C4-2B (cell line): Measurements from ENCODE around the gene RAB17.

ENCODE experiments used
- H3K27ac ChIP-seq: fragments of 450-650 bp; 2 replicates; pipeline ENCODE4 v1.5.1; 2017
- ZFX ChIP-seq: fragments of 450-650 bp; IDR thresholded peaks from 2 replicates; pipeline ENCODE4 v1.6.1; 2017
- TF ChIP-seq, protein P1 (sequence below): fragments of 450-650 bp; conservative IDR thresholded peaks from 2 replicates; pipeline ENCODE4 v1.5.1; 2017; ENCODE audit warnings: mild to moderate bottlenecking

Gene RAB17

DNA sequence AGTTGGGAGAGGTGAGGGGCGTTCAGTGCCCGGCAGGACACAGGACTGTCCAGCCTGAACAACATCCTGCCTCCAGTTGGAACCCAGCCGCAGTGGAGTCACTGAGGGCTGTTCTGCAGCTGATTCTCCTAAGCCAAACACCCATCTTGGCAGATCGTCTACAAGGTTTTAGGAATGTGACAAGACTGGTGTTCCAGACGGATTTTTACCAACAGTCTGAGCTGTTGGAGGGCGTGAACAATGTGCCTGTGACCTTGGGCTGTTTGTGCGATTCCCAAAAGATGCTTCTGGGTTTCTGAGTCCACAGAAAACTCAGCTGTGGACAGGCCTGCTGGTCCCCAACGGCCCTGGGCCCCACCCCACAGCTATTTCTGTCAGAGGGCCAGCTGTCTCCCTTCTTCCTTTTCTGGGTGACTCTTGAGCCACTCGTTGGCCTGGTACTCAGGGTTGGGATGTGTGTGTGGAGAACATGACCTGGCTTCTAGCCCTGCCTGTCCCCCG lies 42.6 kb upstream of the RAB17 start:
- no peak overlapping the region for H3K27ac ChIP-seq
- TF ChIP-seq, protein P1, sequence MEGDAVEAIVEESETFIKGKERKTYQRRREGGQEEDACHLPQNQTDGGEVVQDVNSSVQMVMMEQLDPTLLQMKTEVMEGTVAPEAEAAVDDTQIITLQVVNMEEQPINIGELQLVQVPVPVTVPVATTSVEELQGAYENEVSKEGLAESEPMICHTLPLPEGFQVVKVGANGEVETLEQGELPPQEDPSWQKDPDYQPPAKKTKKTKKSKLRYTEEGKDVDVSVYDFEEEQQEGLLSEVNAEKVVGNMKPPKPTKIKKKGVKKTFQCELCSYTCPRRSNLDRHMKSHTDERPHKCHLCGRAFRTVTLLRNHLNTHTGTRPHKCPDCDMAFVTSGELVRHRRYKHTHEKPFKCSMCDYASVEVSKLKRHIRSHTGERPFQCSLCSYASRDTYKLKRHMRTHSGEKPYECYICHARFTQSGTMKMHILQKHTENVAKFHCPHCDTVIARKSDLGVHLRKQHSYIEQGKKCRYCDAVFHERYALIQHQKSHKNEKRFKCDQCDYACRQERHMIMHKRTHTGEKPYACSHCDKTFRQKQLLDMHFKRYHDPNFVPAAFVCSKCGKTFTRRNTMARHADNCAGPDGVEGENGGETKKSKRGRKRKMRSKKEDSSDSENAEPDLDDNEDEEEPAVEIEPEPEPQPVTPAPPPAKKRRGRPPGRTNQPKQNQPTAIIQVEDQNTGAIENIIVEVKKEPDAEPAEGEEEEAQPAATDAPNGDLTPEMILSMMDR: no peak
- no peak for TF ChIP-seq ZFX

DNA sequence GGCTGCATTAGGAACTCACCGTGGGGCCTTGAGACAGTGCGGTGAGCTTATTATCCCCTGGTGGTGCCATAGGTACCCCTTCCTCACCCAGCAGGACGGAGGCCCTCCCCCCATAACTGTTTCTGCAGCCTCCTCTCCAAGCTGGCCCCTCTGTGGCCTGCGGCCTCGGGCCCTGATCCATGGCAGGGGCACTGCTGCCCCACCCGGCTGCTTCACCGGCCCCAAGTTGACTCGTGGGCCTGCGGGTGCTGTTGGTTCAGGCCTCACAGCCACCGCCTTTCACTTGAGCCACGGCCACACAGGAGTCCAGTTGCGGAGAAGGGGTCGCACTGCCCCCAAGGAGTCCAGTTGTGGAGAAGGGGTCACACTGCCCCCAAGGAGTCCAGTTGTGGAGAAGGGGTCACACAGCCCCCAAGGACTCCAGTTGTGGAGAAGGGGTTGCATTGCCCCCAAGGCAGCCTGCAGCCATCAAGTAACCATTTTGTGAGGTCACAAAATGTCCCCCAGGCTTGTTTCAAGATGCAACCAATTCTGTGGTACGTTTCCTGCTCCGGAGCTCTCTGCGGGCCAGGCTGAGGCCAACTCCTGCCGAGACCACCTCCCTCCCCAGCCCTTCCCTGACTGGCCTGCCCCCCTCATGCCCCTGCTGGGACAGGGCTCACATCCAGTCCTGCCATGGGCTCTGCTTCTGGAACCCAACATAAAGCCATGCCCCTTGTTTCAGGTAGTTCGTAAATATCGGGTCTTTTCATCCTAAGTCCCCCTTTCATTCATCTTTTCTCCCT lies 41.5 kb upstream of the RAB17 start:
- no peak overlapping the region for H3K27ac ChIP-seq
- TF ChIP-seq ZFX: no peak
- TF ChIP-seq, protein P1: no peak

DNA sequence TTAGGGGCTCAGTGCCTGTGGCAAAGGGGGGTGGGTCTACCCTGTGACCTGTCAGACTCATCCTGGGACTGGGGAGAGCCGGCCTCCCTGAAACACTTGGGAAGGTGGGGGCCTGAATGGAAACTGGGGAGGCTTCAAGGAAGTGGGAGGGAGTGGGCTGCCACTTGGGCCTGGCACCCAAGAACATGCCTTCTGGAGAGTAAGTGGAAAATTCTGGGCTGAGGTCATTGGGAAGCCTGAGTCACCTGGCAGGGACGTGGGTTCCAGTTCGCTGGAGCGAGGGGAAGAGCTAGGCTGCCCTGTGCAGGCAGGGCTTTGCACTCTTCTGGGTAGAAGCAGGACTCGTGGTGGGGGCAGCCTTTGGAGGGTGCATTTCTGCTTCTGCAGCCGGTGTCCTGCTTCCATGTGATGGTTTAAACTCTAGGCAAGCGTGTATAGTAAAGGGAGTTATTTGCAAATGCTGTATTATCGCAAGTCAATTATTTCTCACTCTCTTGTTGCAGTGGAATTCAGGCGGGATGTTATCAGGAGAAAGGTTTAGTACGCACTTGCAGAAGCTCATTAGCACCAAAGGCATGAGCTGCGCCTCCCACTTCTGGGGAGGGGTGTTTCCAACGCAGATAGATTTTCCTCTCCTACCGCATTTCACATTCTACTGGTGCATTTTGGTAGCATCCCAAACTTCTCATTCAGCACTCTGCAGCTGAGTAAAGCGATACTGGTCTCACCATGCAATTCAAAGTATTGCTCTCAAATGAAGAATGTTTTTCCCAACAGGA lies 40.7 kb upstream of the RAB17 start:
- TF ChIP-seq, protein P1: no peak
- no peak for TF ChIP-seq ZFX
- no peak overlapping the region for H3K27ac ChIP-seq

DNA sequence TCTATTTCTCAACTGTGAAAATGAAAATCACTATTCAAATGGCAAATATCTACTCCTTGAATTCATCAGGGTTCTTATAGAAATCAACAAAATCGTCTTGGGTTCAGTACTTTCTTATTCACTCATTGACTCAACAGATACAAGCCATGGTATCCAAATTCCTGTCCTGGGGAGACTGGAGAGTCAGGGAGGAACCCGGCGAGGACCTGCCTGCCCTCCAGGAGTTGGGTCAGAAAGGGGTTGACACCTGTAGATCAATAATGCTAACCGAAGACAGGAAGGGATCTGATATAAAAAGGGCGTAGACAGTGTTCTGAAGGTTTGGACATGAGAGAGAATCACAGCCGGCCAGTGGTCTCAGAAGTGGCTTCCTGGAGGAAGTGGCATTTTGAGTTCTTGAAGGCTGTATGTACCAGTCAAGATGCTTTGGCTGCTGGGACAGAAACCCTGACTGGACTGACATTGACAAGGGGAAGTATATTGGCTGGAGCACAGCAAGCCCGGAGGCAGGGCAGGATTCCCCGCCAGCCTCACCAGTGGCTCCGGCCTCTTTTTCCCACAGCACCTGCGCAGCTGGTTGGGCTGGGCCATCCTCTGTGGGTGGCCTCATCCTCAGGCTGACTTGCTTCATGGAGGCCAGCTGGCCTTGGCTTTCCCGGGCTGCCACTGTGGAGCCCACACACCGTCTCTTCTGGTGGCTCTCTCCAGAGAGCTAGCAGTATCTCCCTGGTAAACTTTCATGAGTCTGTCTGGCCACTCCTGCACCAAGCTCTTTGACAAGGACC lies 39.9 kb upstream of the RAB17 start:
- TF ChIP-seq, protein P1: no peak
- TF ChIP-seq ZFX: no peak
- no peak overlapping the region for H3K27ac ChIP-seq

DNA sequence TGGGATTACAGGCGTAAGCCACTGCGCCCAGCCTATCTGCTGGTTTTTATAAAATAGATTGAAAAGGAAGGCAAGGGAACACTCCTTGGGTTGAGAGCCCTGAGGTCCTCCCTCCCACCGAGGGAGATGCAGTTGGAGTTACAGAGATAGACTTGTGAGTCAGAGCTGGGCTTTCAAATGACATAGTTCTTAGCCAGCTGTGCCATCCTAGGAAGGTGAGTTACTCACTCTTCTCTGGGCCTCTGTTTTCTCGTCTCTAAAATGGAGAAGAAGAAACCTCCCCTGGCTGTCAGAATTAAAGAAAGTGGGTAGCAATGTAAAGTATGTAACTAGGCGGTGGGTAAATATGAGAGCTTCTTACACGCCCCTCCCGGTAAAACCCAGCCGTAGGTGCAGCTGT lies 39.2 kb upstream of the RAB17 start:
- TF ChIP-seq ZFX: no peak
- TF ChIP-seq, protein P1: no peak
- no peak overlapping the region for H3K27ac ChIP-seq

DNA sequence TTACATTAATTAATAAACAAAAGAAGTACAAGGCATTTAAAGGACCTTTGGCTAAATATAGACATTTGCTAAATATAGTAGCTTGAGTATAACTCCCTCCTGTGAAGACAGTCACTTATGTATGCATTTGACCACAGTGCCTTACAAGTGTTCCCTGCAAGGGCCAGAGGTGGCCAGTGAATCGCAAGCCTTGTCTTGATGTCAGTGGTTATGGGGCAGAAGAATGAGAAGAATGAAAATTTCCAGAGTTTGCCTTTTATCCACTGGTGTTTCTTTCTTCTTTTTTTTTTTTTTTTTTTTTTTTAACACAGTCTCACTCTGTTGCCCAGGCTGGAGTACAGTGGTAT lies 38.6 kb upstream of the RAB17 start:
- H3K27ac ChIP-seq: no peak overlapping the region
- no peak for TF ChIP-seq ZFX
- TF ChIP-seq, protein P1: no peak
